ENCODE measurements around the gene CFAP161. TPM values are rescaled to one million over a fixed set of nuclear protein-coding genes. Genes with fewer than 3 reads are reported as not detected.

CFAP161 gene
- total and polyA plus RNA-seq, 2 of the 13 experiments (the other 11 are each of a cell fraction or from before 2014, with no cell fraction given), result not detected

DNA sequence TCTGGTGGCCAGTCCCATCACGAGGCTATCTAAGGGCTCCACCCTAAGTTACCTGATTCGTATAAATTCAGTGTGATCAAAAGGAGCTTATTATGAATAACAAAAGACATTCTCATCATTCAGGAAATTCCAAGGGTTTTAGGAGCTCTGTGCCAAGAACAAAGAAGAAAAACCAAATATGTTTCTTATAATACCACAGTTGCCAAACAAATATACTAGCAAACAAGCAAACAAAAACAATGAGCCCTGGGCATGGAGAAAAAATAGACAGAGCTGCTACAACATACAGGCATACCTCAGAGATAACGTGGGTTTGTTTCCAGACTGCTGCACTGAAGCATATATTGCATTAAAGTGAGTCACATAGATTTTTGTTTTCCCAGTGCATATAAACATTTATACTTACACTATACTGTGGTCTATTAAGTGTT is 20.2 kb upstream of the CFAP161 start:
- ChIA-PET POLR2A (no interaction called here), CTCF (ENCODE audit: low intra/inter-chr PET ratio, low total read pairs) (no interaction called here)
- no peak overlapping the region for H3K4me3 ChIP-seq (replicated peaks in 1 of 3; ENCODE audit: insufficient read depth in 1 of 3, low read depth in 2 of 3, low read length in 3 of 3)
- H3K36me3 ChIP-seq (replicated peaks in 1 of 2; ENCODE audit: control insufficient read depth in 1 of 2, insufficient read depth in 2 of 2, low read length in 2 of 2), result no peaks in the 10 kb centered on the region
- ATAC-seq, result no peak
- H3K4me2 ChIP-seq (ENCODE audit: low read depth, low read length), result no peak overlapping the region
- no peaks in the 10 kb centered on the region for H4K20me1 ChIP-seq (ENCODE audit: insufficient read depth, low read length)
- FAIRE-seq, result no peak
- no peak overlapping the region for H3K9ac ChIP-seq (ENCODE audit: insufficient read depth, low read depth, low read length)
- no peaks in the 10 kb centered on the region for H3K4me1 ChIP-seq (ENCODE audit: insufficient read depth, low read length)
- no peak overlapping the region for H3K27ac ChIP-seq (ENCODE audit: extremely low read length, insufficient read depth, low read length)
- no peaks in the 10 kb centered on the region for H3K9me3 ChIP-seq (ENCODE audit: low read length)
- in situ Hi-C loops (cut with HindIII; ENCODE audit: extremely low pct_ligation_motif_present, low pct_unique_long_range_greater_than_20kb), result no loop called here
- WGBS (ENCODE audit: low lambda C conversion rate), result 4% methylated on average over 3 of the region's 3 CpGs
- no peak for TF ChIP-seq FOXP1 (IDR thresholded peaks at IDR 0.05)
- TF ChIP-seq FOXP1 (CRISPR knock-in tag; IDR thresholded peaks at IDR 0.05), result no peak
- BruUV-seq (replicated peaks), result no TSS peak
- no peaks in the 10 kb centered on the region for H3K79me2 ChIP-seq (ENCODE audit: insufficient read depth, low read length)
- DNase-seq (ENCODE audit: low spot score), result no peak
- peaks cover 0 to 5% of the 10 kb centered on the region in 2 experiments; a peak in 4 of 5 replicates for H3K27me3 ChIP-seq (ENCODE audit: control insufficient read depth in 1 of 2, insufficient read depth in 2 of 2, low read length in 2 of 2)
- intact Hi-C loops (cut with micrococcal nuclease; ENCODE audit: unreplicated experiment), result loop anchor here (10.0 kb wide), 1 partner anchor 651 kb away; no protein-coding TSS in a partner anchor
- no peak overlapping the region for H2AFZ ChIP-seq (ENCODE audit: low read length)

DNA sequence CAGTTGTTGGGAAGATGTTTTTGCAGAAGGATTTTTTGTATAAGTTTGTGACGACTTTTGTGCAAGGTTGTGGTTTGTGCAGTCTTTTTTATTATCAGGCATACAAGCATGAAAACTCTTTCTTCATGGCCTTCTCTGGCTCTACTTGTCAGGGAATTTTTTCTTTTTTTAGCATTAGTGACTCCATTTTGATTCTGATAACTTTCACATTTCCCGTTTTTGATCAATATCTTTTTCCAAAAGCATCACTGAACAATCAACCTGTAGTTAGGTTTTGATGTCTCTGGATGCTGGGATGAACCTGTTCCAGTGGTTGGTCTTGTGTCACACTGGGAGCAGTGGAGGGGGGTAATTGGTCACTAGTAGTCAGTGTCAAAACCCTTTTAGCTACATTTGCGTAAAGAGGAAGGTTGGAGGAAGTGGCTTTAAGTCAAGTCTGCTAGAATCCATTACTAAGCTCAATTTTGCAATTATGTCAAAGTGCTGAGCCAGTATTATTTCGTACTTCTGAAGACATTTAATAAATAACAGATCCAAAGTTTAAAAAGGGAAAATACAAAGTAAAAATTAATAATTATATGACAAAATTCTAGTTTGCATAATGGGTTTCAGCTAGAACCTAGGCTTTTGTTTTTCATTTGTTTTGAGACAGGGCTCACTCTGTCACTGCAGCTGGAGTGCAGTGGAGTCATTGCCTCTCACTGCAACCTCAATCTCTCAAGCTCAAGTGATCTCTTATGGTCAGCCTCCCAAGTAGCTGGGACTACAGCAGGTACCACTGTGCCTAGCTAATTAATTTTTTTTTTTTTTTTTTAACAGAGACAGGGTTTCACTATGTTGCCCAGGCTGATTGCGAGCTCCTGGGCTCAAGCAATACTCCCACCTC is 18.8 kb upstream of the CFAP161 start:
- Histone ChIP-seq H3K27ac (ENCODE audit: extremely low read length, insufficient read depth, low read length) (no peak overlapping the region), H3K27me3 (ENCODE audit: control insufficient read depth in 1 of 2, insufficient read depth in 2 of 2, low read length in 2 of 2) (peaks cover 0 to 5% of the 10 kb centered on the region in 2 experiments; a peak in 3 of 5 replicates), H3K9me3 (ENCODE audit: low read length) (no peaks in the 10 kb centered on the region), H3K36me3 (replicated peaks in 1 of 2; ENCODE audit: control insufficient read depth in 1 of 2, insufficient read depth in 2 of 2, low read length in 2 of 2) (no peaks in the 10 kb centered on the region), H3K4me3 (replicated peaks in 1 of 3; ENCODE audit: insufficient read depth in 1 of 3, low read depth in 2 of 3, low read length in 3 of 3) (no peak overlapping the region), H3K79me2 (ENCODE audit: insufficient read depth, low read length) (no peaks in the 10 kb centered on the region), H3K4me2 (ENCODE audit: low read depth, low read length) (no peak overlapping the region), H4K20me1 (ENCODE audit: insufficient read depth, low read length) (no peaks in the 10 kb centered on the region), H3K9ac (ENCODE audit: insufficient read depth, low read depth, low read length) (no peak overlapping the region), H3K4me1 (ENCODE audit: insufficient read depth, low read length) (no peaks in the 10 kb centered on the region), H2AFZ (ENCODE audit: low read length) (no peak overlapping the region)
- CTCF ChIA-PET (ENCODE audit: low intra/inter-chr PET ratio, low total read pairs), result no interaction called here
- no peak for ATAC-seq
- intact Hi-C loops (cut with micrococcal nuclease; ENCODE audit: unreplicated experiment), result loop anchor here (10.0 kb wide), 1 partner anchor 650 kb away; no protein-coding TSS in a partner anchor
- no peak for DNase-seq (ENCODE audit: low spot score)
- no peak for FAIRE-seq
- in situ Hi-C loops (cut with HindIII; ENCODE audit: extremely low pct_ligation_motif_present, low pct_unique_long_range_greater_than_20kb), result no loop called here
- POLR2A ChIA-PET, result no interaction called here
- 32% methylated on average over 5 of the region's 5 CpGs for WGBS (ENCODE audit: low lambda C conversion rate)
- no TSS peak for BruUV-seq (replicated peaks)
- TF ChIP-seq HOXD1 (CRISPR knock-in tag; IDR thresholded peaks at IDR 0.05) (no peak), ZNF841 (CRISPR knock-in tag; IDR thresholded peaks at IDR 0.05; ENCODE audit: borderline replicate concordance) (no peak), TCF7L2 (IDR thresholded peaks at IDR 0.05; ENCODE audit: low read depth, low read length) (no peak), MAFK (conservative IDR thresholded peaks at IDR 0.05 in 1 of 2, IDR thresholded peaks at IDR 0.05 in 1 of 2; ENCODE audit: low read length in 2 of 2) (peak; percentile 33 to 62; a peak in 2 of 4 replicates), ZNF24 (IDR thresholded peaks at IDR 0.05) (no peak), MAFF (IDR thresholded peaks at IDR 0.05; ENCODE audit: low read depth, low read length) (peak; percentile 46; the same call in 1 of the 2 replicates), TSC22D2 (CRISPR knock-in tag; IDR thresholded peaks at IDR 0.05; ENCODE audit: borderline replicate concordance) (no peak)
- TF ChIP-seq, protein P1, sequence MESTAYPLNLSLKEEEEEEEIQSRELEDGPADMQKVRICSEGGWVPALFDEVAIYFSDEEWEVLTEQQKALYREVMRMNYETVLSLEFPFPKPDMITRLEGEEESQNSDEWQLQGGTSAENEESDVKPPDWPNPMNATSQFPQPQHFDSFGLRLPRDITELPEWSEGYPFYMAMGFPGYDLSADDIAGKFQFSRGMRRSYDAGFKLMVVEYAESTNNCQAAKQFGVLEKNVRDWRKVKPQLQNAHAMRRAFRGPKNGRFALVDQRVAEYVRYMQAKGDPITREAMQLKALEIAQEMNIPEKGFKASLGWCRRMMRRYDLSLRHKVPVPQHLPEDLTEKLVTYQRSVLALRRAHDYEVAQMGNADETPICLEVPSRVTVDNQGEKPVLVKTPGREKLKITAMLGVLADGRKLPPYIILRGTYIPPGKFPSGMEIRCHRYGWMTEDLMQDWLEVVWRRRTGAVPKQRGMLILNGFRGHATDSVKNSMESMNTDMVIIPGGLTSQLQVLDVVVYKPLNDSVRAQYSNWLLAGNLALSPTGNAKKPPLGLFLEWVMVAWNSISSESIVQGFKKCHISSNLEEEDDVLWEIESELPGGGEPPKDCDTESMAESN (CRISPR knock-in tag; conservative IDR thresholded peaks at IDR 0.05), result no peak
- TF ChIP-seq, protein P2, sequence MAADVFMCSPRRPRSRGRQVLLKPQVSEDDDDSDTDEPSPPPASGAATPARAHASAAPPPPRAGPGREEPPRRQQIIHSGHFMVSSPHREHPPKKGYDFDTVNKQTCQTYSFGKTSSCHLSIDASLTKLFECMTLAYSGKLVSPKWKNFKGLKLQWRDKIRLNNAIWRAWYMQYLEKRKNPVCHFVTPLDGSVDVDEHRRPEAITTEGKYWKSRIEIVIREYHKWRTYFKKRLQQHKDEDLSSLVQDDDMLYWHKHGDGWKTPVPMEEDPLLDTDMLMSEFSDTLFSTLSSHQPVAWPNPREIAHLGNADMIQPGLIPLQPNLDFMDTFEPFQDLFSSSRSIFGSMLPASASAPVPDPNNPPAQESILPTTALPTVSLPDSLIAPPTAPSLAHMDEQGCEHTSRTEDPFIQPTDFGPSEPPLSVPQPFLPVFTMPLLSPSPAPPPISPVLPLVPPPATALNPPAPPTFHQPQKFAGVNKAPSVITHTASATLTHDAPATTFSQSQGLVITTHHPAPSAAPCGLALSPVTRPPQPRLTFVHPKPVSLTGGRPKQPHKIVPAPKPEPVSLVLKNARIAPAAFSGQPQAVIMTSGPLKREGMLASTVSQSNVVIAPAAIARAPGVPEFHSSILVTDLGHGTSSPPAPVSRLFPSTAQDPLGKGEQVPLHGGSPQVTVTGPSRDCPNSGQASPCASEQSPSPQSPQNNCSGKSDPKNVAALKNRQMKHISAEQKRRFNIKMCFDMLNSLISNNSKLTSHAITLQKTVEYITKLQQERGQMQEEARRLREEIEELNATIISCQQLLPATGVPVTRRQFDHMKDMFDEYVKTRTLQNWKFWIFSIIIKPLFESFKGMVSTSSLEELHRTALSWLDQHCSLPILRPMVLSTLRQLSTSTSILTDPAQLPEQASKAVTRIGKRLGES (CRISPR knock-in tag; IDR thresholded peaks at IDR 0.05; ENCODE audit: borderline replicate concordance), result no peak

Measured in HepG2 (cell line).